CD4-positive, alpha-beta T cell treated with Interleukin-4 for 4 hours (primary cell): ENCODE data around the gene CHCHD6.

Source experiments
- DNase-seq: peaks from one replicate; pipeline ENCODE4 v3.0.0-alpha.2; 2020

Gene CHCHD6

GRCh38 chr3:126711121-126711760 lies 7.2 kb downstream of the CHCHD6 start:
- no peak for DNase-seq

- no peak for DNase-seq
These were observed 9.2 kb downstream of the CHCHD6 start for GRCh38 chr3:126713199-126713598.

GRCh38 chr3:126714276-126714900 lies 10.3 kb downstream of the CHCHD6 start:
- no peak for DNase-seq

- DNase-seq = no peak
These were observed 10.9 kb downstream of the CHCHD6 start for GRCh38 chr3:126714921-126715320.

GRCh38 chr3:126715432-126715831 lies 11.4 kb downstream of the CHCHD6 start:
- no peak for DNase-seq

- no peak for DNase-seq
These were observed 12.0 kb downstream of the CHCHD6 start for GRCh38 chr3:126716057-126716456.

GRCh38 chr3:126718561-126719445 lies 14.8 kb downstream of the CHCHD6 start:
- DNase-seq = no peak

GRCh38 chr3:126720596-126720995 lies 16.6 kb downstream of the CHCHD6 start:
- DNase-seq = no peak

GRCh38 chr3:126721246-126721645 lies 17.2 kb downstream of the CHCHD6 start:
- DNase-seq = no peak

GRCh38 chr3:126723237-126723636 lies 19.2 kb downstream of the CHCHD6 start:
- no peak for DNase-seq

GRCh38 chr3:126723801-126724200 lies 19.8 kb downstream of the CHCHD6 start:
- DNase-seq = no peak

- DNase-seq = no peak
These were observed 24.6 kb downstream of the CHCHD6 start for GRCh38 chr3:126728680-126729079.

GRCh38 chr3:126730376-126730775 lies 26.3 kb downstream of the CHCHD6 start:
- no peak for DNase-seq

- no peak for DNase-seq
These were observed 27.0 kb downstream of the CHCHD6 start for GRCh38 chr3:126731044-126731443.

- DNase-seq = no peak
These were observed 28.4 kb downstream of the CHCHD6 start for GRCh38 chr3:126732281-126733060.

- no peak for DNase-seq
These were observed 29.0 kb downstream of the CHCHD6 start for GRCh38 chr3:126733061-126733430.

- DNase-seq = no peak
These were observed 30.2 kb downstream of the CHCHD6 start for GRCh38 chr3:126734106-126734723.

- no peak for DNase-seq
These were observed 33.5 kb downstream of the CHCHD6 start for GRCh38 chr3:126737527-126737926.

- DNase-seq = no peak
These were observed 38.0 kb downstream of the CHCHD6 start for GRCh38 chr3:126742057-126742456.

GRCh38 chr3:126743350-126743749 lies 39.3 kb downstream of the CHCHD6 start:
- DNase-seq = no peak

GRCh38 chr3:126743781-126744180 lies 39.7 kb downstream of the CHCHD6 start:
- no peak for DNase-seq

- no peak for DNase-seq
These were observed 41.8 kb downstream of the CHCHD6 start for GRCh38 chr3:126745760-126746394.
